HG02840 (cell line): ENCODE results near the gene SLC15A4.
A peak's percentile ranks its signal among the peaks of the same experiment; 100 is the strongest.
"Not testable (repeated sequence)": the region's sequence is repeated elsewhere in the genome, so short reads cannot be mapped to it uniquely, and the experiment has no call there.

ENCODE experiments used
- ATAC-seq: cut with Tn5 transposase; IDR thresholded peaks from one replicate; pipeline ENCODE4 v1.9.1; 2021; ENCODE audit warnings: mild to moderate bottlenecking, moderate library complexity, moderate number of reproducible peaks; ENCODE audit not compliant: unreplicated experiment, low FRiP score

Gene SLC15A4

GRCh38 chr12:128823916-128824839, at the start of gene SLC15A4:
TSS of gene SLC15A4 (minus strand) at chr12:128823958. CDS start at chr12:128823943, 15 bp downstream.
- peak; percentile 77 for ATAC-seq

GRCh38 chr12:128872303-128872702, 48.5 kb upstream of the SLC15A4 start:
- ATAC-seq = no peak

- ATAC-seq = no peak
Measured at GRCh38 chr12:128871516-128871892, 47.7 kb upstream of the SLC15A4 start.

- no peak for ATAC-seq
Measured at GRCh38 chr12:128867466-128867865, 43.7 kb upstream of the SLC15A4 start.

GRCh38 chr12:128864516-128865186, 40.9 kb upstream of the SLC15A4 start:
- no peak for ATAC-seq

DNA sequence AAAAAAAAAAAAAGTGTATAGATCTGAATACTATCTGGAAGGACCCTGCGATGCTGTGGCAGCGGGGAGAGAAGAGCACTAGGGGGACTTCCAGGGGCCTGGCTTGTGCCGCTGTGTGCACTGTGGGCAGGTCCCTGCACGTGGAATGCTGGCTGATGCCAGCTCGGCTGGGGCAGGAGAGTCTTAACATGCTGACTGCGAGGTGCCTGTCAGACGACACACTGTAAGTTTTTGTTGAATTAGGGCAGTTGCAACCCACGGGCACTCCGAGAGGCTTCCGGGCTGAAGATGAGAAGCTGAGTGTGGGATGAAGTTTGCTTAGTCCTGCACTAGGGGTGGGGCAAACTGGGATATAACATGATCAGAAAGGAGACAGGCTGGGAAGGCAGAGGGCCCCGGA, 40.2 kb upstream of the SLC15A4 start:
- no peak for ATAC-seq

DNA sequence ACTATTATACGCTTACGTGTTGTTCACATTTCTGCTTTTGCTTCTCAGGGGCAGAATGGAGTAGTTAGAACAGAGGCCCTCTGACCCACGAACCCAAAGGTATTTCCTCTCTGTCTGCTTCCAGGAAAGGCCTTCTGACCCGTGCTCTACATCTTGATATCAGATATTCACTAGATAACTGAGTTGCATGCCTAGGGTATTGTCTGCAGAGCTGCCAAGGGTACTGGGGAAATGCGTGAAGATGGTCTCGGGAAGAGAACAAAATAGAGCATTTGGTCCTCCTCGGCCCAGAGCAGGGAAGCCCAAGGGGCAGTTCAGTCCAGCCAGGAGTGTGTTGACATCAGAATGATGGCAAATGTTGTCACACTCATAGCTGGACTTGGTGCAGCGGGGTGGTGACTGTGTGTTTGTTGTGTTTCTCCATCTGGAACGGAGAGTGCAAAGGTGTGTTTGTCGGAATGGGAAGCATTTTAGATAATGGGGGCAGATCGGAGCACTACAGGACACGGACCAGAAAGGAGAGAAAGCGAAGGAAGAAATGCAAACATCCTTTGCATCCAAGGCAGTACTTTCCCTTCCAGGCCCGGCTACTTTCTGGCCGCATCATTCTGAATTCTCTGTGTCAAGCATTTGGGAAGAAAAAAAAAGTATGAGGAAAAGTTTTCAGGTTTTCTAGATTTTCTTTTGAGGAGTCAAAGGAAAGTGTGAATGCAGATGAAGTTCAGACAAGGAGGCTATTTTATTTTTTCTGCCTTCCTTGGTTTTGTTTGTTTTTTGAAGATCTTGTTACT, 37.7 kb upstream of the SLC15A4 start:
- ATAC-seq = no peak

- no peak for ATAC-seq
Measured at GRCh38 chr12:128859311-128859710, 35.6 kb upstream of the SLC15A4 start.

GRCh38 chr12:128857133-128857763, 33.5 kb upstream of the SLC15A4 start:
- no peak for ATAC-seq

DNA sequence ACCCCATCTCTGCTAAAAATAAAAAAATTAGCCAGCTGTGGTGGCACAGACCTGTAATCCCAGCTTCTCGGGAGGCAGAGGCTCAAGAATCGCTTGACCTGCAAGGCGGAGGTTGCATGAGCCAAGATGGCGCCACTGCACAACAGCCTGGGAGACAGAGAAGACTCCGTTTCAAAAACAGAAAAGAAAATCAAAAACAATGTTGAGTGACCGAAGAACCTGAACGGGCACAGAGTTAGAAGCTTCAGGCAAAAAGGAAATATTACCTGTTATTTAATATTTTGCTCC, 33.0 kb upstream of the SLC15A4 start:
- no peak for ATAC-seq

GRCh38 chr12:128856035-128856790, 32.5 kb upstream of the SLC15A4 start:
- no peak for ATAC-seq

DNA sequence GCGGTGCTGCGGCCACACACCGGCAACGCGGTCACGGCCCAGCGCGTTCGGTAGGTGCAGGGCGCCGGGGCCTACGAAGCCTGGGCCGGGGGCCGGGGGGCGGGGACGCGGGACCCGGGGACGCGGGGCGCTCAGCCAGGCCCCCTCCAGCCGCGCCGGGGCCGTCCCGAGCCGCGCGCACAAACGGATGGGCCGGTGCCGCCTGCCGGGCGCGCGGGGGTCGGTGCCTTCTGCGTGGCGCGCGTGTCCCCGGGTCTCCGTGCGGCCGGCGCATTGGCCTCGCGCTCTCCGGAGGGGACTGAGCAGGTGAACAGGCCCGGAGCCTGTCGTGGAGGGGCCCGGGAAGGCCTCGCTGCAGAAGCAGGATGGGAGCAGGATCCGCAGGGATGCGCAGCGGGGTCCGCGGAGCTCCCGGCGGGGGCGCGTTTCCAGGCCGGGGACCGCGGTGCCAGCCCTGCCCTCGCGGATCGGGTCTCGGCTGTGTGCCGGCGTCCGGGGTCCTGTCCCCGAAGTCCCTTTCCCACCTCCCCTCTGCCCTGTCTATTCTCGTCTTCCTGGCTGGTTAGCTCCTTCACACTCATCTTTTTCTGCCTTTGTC, 29.9 kb upstream of the SLC15A4 start:
- ATAC-seq = no peak

- no peak for ATAC-seq
Measured at GRCh38 chr12:128852885-128853599, 29.3 kb upstream of the SLC15A4 start, which contains the start of gene GLT1D1. TSS of gene GLT1D1 (plus strand) at chr12:128853478. CDS start at chr12:128853582, 104 bp downstream.

DNA sequence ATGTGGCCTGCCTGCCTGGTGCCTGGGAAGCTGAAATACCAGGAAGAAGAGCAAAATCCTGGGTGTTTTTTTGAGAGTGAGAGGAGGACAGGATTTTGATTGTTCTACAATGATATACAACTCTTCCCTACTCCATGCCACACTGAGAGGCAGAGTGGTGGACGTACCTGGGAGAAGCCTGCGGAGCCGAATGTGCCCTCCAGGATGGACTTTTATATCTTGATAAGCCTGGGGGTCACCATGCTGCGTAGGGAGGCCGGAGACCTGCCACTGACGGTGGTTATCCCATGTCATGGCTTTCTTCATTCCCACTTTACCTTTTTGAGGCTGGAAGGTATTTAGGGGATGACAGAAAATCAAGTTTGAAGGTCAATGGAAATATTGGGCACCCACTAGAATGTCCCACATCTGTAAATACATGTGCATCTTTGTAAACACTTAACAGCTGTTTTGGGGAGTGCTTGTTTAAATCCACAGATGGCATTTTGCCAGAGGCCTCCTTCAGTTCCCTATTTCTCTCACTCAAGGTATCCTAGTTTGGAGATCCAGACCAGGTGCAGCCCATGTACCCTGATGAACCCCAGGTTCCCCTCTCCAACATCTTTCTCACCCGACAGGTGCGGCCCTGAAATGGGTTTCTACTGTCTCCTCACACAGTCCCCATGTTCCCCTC, 28.4 kb upstream of the SLC15A4 start:
- ATAC-seq = no peak

- ATAC-seq = not testable (repeated sequence)
Measured at GRCh38 chr12:128851429-128851828, 27.7 kb upstream of the SLC15A4 start.

- no peak for ATAC-seq
Measured at GRCh38 chr12:128850400-128850799, 26.6 kb upstream of the SLC15A4 start.

GRCh38 chr12:128849806-128850205, 26.0 kb upstream of the SLC15A4 start:
- not testable (repeated sequence) for ATAC-seq

DNA sequence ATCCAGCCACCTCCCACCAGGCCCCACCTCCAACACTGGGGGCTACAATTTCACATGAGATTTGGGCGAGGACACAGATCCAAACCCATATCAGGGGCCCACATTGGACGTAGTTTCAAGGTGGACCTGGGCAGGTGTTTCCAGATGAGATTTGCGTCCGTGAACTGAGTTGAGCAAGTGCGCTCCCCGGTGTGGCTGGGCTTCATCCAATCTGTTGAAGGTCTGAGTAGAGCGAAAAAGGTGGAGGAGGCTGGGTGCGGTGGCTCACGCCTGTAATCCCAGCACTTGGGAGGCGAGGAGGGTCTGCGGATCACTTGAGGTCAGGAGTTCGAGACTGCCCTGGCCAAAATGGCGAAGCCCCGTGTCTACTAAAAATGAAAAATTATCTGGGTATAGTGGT, 24.6 kb upstream of the SLC15A4 start:
- no peak for ATAC-seq
